H9 (cell line): Measurements from ENCODE around the gene OTOGL. TPM values are rescaled to one million over a fixed set of nuclear protein-coding genes. Genes with fewer than 3 reads are reported as not detected.

ENCODE experiments used
- DNase-seq: peaks from one replicate; pipeline ENCODE4 v3.0.0-alpha.2; 2017
- H2AFZ ChIP-seq: one replicate; pipeline ENCODE4 v1.6.1; 2013; ENCODE audit warnings: mild to moderate bottlenecking, low read length, control low read depth, moderate library complexity
- H2AK5ac ChIP-seq: 2 replicates; pipeline ENCODE4 v1.6.1; 2013; ENCODE audit warnings: low read length, control low read depth, mixed read lengths; ENCODE audit not compliant: insufficient read length
- H2BK120ac ChIP-seq: one replicate; pipeline ENCODE4 v1.6.1; 2013; ENCODE audit warnings: low read depth, mild to moderate bottlenecking, low read length, control low read depth, inconsistent platforms; ENCODE audit not compliant: poor library complexity, severe bottlenecking
- H2BK12ac ChIP-seq: 2 replicates; pipeline ENCODE4 v1.6.1; 2013; ENCODE audit warnings: low read length, control low read depth, mixed read lengths, low read depth; ENCODE audit not compliant: insufficient read length
- H2BK15ac ChIP-seq: 2 replicates; pipeline ENCODE4 v1.6.1; 2013; ENCODE audit warnings: low read depth, low read length, control low read depth
- H2BK20ac ChIP-seq: one replicate; pipeline ENCODE4 v1.6.1; 2013; ENCODE audit warnings: low read depth, mild to moderate bottlenecking, low read length, control low read depth, inconsistent platforms; ENCODE audit not compliant: poor library complexity, severe bottlenecking
- H2BK5ac ChIP-seq: 2 replicates; pipeline ENCODE4 v1.6.1; 2013; ENCODE audit warnings: low read length, control low read depth, mixed read lengths; ENCODE audit not compliant: insufficient read length
- H3K14ac ChIP-seq: 2 replicates; pipeline ENCODE4 v1.6.1; 2013; ENCODE audit warnings: low read length, control low read depth; ENCODE audit not compliant: insufficient read depth
- H3K18ac ChIP-seq: 2 replicates; pipeline ENCODE4 v1.6.1; 2013; ENCODE audit warnings: low read depth, mild to moderate bottlenecking, mixed read lengths, low read length, control low read depth; ENCODE audit not compliant: insufficient read length
- H3K23ac ChIP-seq: 2 replicates; pipeline ENCODE4 v1.6.1; 2013; ENCODE audit warnings: low read length, control low read depth, mixed read lengths, low read depth; ENCODE audit not compliant: insufficient read length
- H3K23me2 ChIP-seq: 2 replicates; pipeline ENCODE4 v1.6.1; 2013; ENCODE audit warnings: low read depth, mild to moderate bottlenecking, mixed read lengths, low read length, control low read depth; ENCODE audit not compliant: insufficient read length, poor library complexity, severe bottlenecking
- H3K27ac ChIP-seq: 2 replicates; pipeline ENCODE4 v1.5.1; 2013; ENCODE audit warnings: low read length, control low read depth, mixed read lengths, low read depth; ENCODE audit not compliant: insufficient read length
- H3K27me3 ChIP-seq: 2 replicates; pipeline ENCODE4 v1.6.1; 2013; ENCODE audit warnings: low read length, control low read depth, inconsistent platforms; ENCODE audit not compliant: insufficient read depth
- H3K4ac ChIP-seq: 2 replicates; pipeline ENCODE4 v1.6.1; 2013; ENCODE audit warnings: low read depth, mild to moderate bottlenecking, control low read depth, inconsistent platforms, low read length, moderate library complexity
- H3K4me1 ChIP-seq: 2 replicates; pipeline ENCODE4 v1.6.1; 2013; ENCODE audit warnings: low read length, control low read depth, inconsistent platforms; ENCODE audit not compliant: insufficient read depth
- H3K4me2 ChIP-seq: 2 replicates; pipeline ENCODE4 v1.6.1; 2013; ENCODE audit warnings: low read length, control low read depth, mixed read lengths; ENCODE audit not compliant: insufficient read length, insufficient read depth
- H3K56ac ChIP-seq: 2 replicates; pipeline ENCODE4 v1.6.1; 2013; ENCODE audit warnings: low read depth, mild to moderate bottlenecking, mixed read lengths, low read length, control low read depth; ENCODE audit not compliant: insufficient read length
- H3K79me1 ChIP-seq: 2 replicates; pipeline ENCODE4 v1.6.1; 2013; ENCODE audit warnings: low read depth, mild to moderate bottlenecking, moderate library complexity, low read length, control low read depth, inconsistent platforms; ENCODE audit not compliant: insufficient read depth, poor library complexity, severe bottlenecking
- H3K79me2 ChIP-seq: 2 replicates; pipeline ENCODE4 v1.6.1; 2013; ENCODE audit warnings: low read length, control low read depth, inconsistent platforms; ENCODE audit not compliant: insufficient read depth
- H3K9ac ChIP-seq: 2 replicates; pipeline ENCODE4 v1.6.1; 2013; ENCODE audit warnings: low read length, control low read depth, mixed read lengths; ENCODE audit not compliant: insufficient read length; ENCODE audit errors: extremely low read depth
- H3K9me3 ChIP-seq: one replicate; pipeline ENCODE4 v1.6.1; 2013; ENCODE audit warnings: low read depth, low read length, inconsistent platforms; ENCODE audit not compliant: control insufficient read depth
- H3T11ph ChIP-seq: one replicate; pipeline ENCODE4 v1.6.1; 2013; ENCODE audit warnings: mild to moderate bottlenecking, low read length, control low read depth, inconsistent platforms
- H4K20me1 ChIP-seq: one replicate; pipeline ENCODE4 v1.6.1; 2013; ENCODE audit not compliant: control insufficient read depth, insufficient read length, insufficient read depth
- H4K5ac ChIP-seq: 2 replicates; pipeline ENCODE4 v1.6.1; 2013; ENCODE audit warnings: low read depth, mild to moderate bottlenecking, mixed read lengths, low read length, control low read depth; ENCODE audit not compliant: insufficient read length
- H4K8ac ChIP-seq: replicated peaks from 2 replicates; pipeline ENCODE4 v1.6.1; 2013; ENCODE audit warnings: low read length, control low read depth, mixed read lengths, low read depth; ENCODE audit not compliant: insufficient read length
- H4K91ac ChIP-seq: 2 replicates; pipeline ENCODE4 v1.6.1; 2013; ENCODE audit warnings: low read depth, mild to moderate bottlenecking, moderate library complexity, mixed read lengths, low read length, control low read depth; ENCODE audit not compliant: insufficient read length
- H3K27ac Mint-ChIP-seq, 3 experiments: 2 replicates in 2 of 3; 3 replicates in 1 of 3; pipeline ENCODE4 v1.8.0; 2020 to 2021; ENCODE audit warnings: mixed read lengths in 3 of 3, mild to moderate bottlenecking in 1 of 3, moderate library complexity in 1 of 3
- H3K27me3 Mint-ChIP-seq: 2 replicates; pipeline ENCODE4 v1.8.0; 2021; ENCODE audit warnings: low read depth, mild to moderate bottlenecking, moderate library complexity, mixed read lengths
- H3K36me3 Mint-ChIP-seq, 3 experiments: 2 replicates in 2 of 3; 3 replicates in 1 of 3; pipeline ENCODE4 v1.8.0; 2020 to 2021; ENCODE audit warnings: low read depth in 3 of 3, mixed read lengths in 3 of 3; ENCODE audit not compliant: insufficient read depth in 1 of 3
- H3K4me1 Mint-ChIP-seq, 2 experiments: 2 replicates each; pipeline ENCODE4 v1.8.0; 2020; ENCODE audit warnings: mixed read lengths in 2 of 2
- H3K4me3 Mint-ChIP-seq, 2 experiments: 2 replicates in 1 of 2; 3 replicates in 1 of 2; pipeline ENCODE4 v1.8.0; 2020 to 2021; ENCODE audit warnings: mild to moderate bottlenecking in 2 of 2, mixed read lengths in 2 of 2, moderate library complexity in 1 of 2
- H3K9me3 Mint-ChIP-seq, 2 experiments: 2 replicates in 1 of 2; 3 replicates in 1 of 2; pipeline ENCODE4 v1.8.0; 2020; ENCODE audit warnings: mild to moderate bottlenecking in 2 of 2, mixed read lengths in 2 of 2, moderate library complexity in 1 of 2
- WGBS: extraction: QIAGEN DNeasy Blood & Tissue Kit; methylation state at CpG from one replicate; pipeline ENCODE4 v1.1.7; 2013; ENCODE audit warnings: missing lambda C conversion rate, low lambda C conversion rate, mixed read lengths; ENCODE audit not compliant: insufficient read length; ENCODE audit errors: extremely low coverage; 5-methylcytosine and 5-hydroxymethylcytosine counted together
- total RNA-seq: library from RNA; stranded (reverse); gene quantifications from 2 replicates; pipeline ENCODE4 v1.2.1, GENCODE V29; 2021
- TF ChIP-seq, protein P1 (sequence below): fragments of 200-600 bp; sonication (generic); conservative IDR thresholded peaks from 3 replicates; pipeline ENCODE4 v1.8.0; 2021; ENCODE audit warnings: antibody characterized with exemption, mild to moderate bottlenecking

OTOGL gene
- total RNA-seq, 1 experiment from 2014 or later = 0.11 TPM

DNA sequence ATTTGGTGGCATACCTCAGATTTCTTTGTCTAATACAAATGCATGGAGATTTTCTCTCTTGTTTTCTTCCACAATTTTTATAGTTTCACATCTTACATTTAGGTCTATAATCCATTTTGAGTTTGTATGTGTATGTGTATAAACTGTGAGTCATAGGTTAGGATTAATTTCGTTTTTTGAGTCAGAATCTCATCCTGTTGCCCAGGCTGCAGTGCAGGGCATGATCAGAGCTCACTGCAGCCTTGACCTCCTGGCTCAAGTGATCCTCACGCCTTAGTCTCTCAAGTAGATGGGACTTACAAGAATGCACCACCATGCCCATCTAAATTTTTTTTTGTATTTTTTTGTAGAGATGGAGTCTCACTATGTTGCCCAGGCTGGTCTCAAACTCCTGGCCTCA, 71.6 kb downstream of the OTOGL start:
- Mint-ChIP-seq H3K27me3 (no peaks in the 10 kb centered on the region), H3K4me1 (peaks cover 9 to 13% of the 10 kb centered on the region in 2 experiments), H3K9me3 (no peaks in the 10 kb centered on the region; a peak in 1 of 5 replicates), H3K36me3 (no peaks in the 10 kb centered on the region; a peak in 1 of 7 replicates), H3K4me3 (no peak overlapping the region), H3K27ac (no peak overlapping the region)
- DNase-seq = no peak
- no peak overlapping the region for H3T11ph ChIP-seq
- no peak overlapping the region for H3K18ac ChIP-seq
- H3K23me2 ChIP-seq = no peaks in the 10 kb centered on the region
- no peaks in the 10 kb centered on the region for H3K27me3 ChIP-seq
- no peaks in the 10 kb centered on the region for H3K79me2 ChIP-seq
- H2AFZ ChIP-seq = no peak overlapping the region
- H3K79me1 ChIP-seq = no peaks in the 10 kb centered on the region
- H2BK12ac ChIP-seq = no peak overlapping the region
- H3K14ac ChIP-seq = no peak overlapping the region
- H3K4me1 ChIP-seq = no peaks in the 10 kb centered on the region
- H2BK20ac ChIP-seq = no peak overlapping the region
- H3K23ac ChIP-seq = no peak overlapping the region
- H3K56ac ChIP-seq = no peak overlapping the region
- H3K4ac ChIP-seq = no peak overlapping the region
- H2AK5ac ChIP-seq = no peak overlapping the region
- H4K20me1 ChIP-seq = no peaks in the 10 kb centered on the region
- no peak overlapping the region for H3K9ac ChIP-seq
- H4K5ac ChIP-seq = no peak overlapping the region
- H2BK5ac ChIP-seq = no peak overlapping the region
- no peak overlapping the region for H2BK15ac ChIP-seq
- H3K4me2 ChIP-seq = no peak overlapping the region
- H4K91ac ChIP-seq = no peak overlapping the region
- no CpG with 5 or more reads among the region's 2 CpGs for WGBS
- H3K27ac ChIP-seq = no peak overlapping the region
- no peak overlapping the region for H4K8ac ChIP-seq
- TF ChIP-seq, protein P1, sequence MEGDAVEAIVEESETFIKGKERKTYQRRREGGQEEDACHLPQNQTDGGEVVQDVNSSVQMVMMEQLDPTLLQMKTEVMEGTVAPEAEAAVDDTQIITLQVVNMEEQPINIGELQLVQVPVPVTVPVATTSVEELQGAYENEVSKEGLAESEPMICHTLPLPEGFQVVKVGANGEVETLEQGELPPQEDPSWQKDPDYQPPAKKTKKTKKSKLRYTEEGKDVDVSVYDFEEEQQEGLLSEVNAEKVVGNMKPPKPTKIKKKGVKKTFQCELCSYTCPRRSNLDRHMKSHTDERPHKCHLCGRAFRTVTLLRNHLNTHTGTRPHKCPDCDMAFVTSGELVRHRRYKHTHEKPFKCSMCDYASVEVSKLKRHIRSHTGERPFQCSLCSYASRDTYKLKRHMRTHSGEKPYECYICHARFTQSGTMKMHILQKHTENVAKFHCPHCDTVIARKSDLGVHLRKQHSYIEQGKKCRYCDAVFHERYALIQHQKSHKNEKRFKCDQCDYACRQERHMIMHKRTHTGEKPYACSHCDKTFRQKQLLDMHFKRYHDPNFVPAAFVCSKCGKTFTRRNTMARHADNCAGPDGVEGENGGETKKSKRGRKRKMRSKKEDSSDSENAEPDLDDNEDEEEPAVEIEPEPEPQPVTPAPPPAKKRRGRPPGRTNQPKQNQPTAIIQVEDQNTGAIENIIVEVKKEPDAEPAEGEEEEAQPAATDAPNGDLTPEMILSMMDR = no peak
- H3K9me3 ChIP-seq = no peaks in the 10 kb centered on the region
- no peak overlapping the region for H2BK120ac ChIP-seq
